Activated CD4-positive, alpha-beta T cell treated with anti-CD3 and anti-CD28 coated beads, Interleukin-2, amount 50 U/mL, for 1 hour (primary cell): ENCODE measurements around the gene CACHD1.
A peak's percentile ranks its signal among the peaks of the same experiment; 100 is the strongest.
"Not testable (repeated sequence)": the region's sequence is repeated elsewhere in the genome, so short reads cannot be mapped to it uniquely, and the experiment has no call there.

ENCODE experiments used
- DNase-seq: peaks from one replicate; pipeline ENCODE4 v3.0.0-alpha.2; 2020

Gene CACHD1

GRCh38 chr1:64498325-64498724 lies 28.4 kb downstream of the CACHD1 start:
- DNase-seq = no peak

GRCh38 chr1:64499011-64499410 lies 29.1 kb downstream of the CACHD1 start:
- DNase-seq = no peak

GRCh38 chr1:64499966-64500365 lies 30.0 kb downstream of the CACHD1 start:
- no peak for DNase-seq

GRCh38 chr1:64502083-64502482 lies 32.2 kb downstream of the CACHD1 start:
- DNase-seq = no peak

- DNase-seq = no peak
Measured at GRCh38 chr1:64502931-64503330, 33.0 kb downstream of the CACHD1 start.

GRCh38 chr1:64505232-64505943 lies 35.5 kb downstream of the CACHD1 start:
- DNase-seq = peak; percentile 37

GRCh38 chr1:64505944-64506655 lies 36.2 kb downstream of the CACHD1 start:
- peak; percentile 2 for DNase-seq

- DNase-seq = no peak
Measured at GRCh38 chr1:64508629-64509028, 38.7 kb downstream of the CACHD1 start.

GRCh38 chr1:64511044-64511443 lies 41.1 kb downstream of the CACHD1 start:
- no peak for DNase-seq

- DNase-seq = not testable (repeated sequence)
Measured at GRCh38 chr1:64512206-64512605, 42.3 kb downstream of the CACHD1 start.

GRCh38 chr1:64513545-64513944 lies 43.6 kb downstream of the CACHD1 start:
- no peak for DNase-seq

GRCh38 chr1:64514197-64514765 lies 44.4 kb downstream of the CACHD1 start:
- no peak for DNase-seq

GRCh38 chr1:64515427-64515826 lies 45.5 kb downstream of the CACHD1 start:
- DNase-seq = no peak

GRCh38 chr1:64516301-64516700 lies 46.4 kb downstream of the CACHD1 start:
- no peak for DNase-seq

- no peak for DNase-seq
Measured at GRCh38 chr1:64516803-64517568, 47.1 kb downstream of the CACHD1 start.

GRCh38 chr1:64517640-64518039 lies 47.7 kb downstream of the CACHD1 start:
- DNase-seq = no peak

GRCh38 chr1:64518692-64519481 lies 49.0 kb downstream of the CACHD1 start:
- DNase-seq = no peak

GRCh38 chr1:64519901-64520300 lies 50.0 kb downstream of the CACHD1 start:
- DNase-seq = no peak

- no peak for DNase-seq
Measured at GRCh38 chr1:64522740-64523139, 52.8 kb downstream of the CACHD1 start.

- DNase-seq = no peak
Measured at GRCh38 chr1:64523413-64524337, 53.7 kb downstream of the CACHD1 start.

- no peak for DNase-seq
Measured at GRCh38 chr1:64524614-64525013, 54.7 kb downstream of the CACHD1 start.
